HG02981 (cell line): ENCODE results near the gene PTPRU.
A peak's percentile ranks its signal among the peaks of the same experiment; 100 is the strongest.

Experiments used
- ATAC-seq: cut with Tn5 transposase; IDR thresholded peaks from one replicate; pipeline ENCODE4 v1.9.1; 2021; ENCODE audit warnings: mild to moderate bottlenecking, moderate library complexity; ENCODE audit not compliant: unreplicated experiment

Gene PTPRU

GRCh38 chr1:29235955-29236711, at the start of gene PTPRU:
Gene PTPRU, plus strand, starts transcription at chr1:29236522. Its CDS starts 123 bp downstream, at chr1:29236645.
- peak; percentile 65 for ATAC-seq

GRCh38 chr1:29186707-29187106, 49.6 kb upstream of the PTPRU start:
- ATAC-seq = no peak

- ATAC-seq = no peak
These were observed 45.6 kb upstream of the PTPRU start for GRCh38 chr1:29190718-29191117.

GRCh38 chr1:29193879-29194455, 42.4 kb upstream of the PTPRU start:
- ATAC-seq = no peak

GRCh38 chr1:29195881-29196291, 40.4 kb upstream of the PTPRU start:
- no peak for ATAC-seq

GRCh38 chr1:29196863-29197589, 39.3 kb upstream of the PTPRU start:
- no peak for ATAC-seq

- no peak for ATAC-seq
These were observed 38.8 kb upstream of the PTPRU start for GRCh38 chr1:29197590-29197924.

- ATAC-seq = no peak
These were observed 38.3 kb upstream of the PTPRU start for GRCh38 chr1:29197993-29198392.

GRCh38 chr1:29200906-29201594, 35.3 kb upstream of the PTPRU start:
- no peak for ATAC-seq

GRCh38 chr1:29201595-29202051, 34.7 kb upstream of the PTPRU start:
- ATAC-seq = no peak

GRCh38 chr1:29202053-29202452, 34.3 kb upstream of the PTPRU start:
- ATAC-seq = no peak

GRCh38 chr1:29202584-29203340, 33.6 kb upstream of the PTPRU start:
- ATAC-seq = peak; percentile 68

GRCh38 chr1:29208442-29208841, 27.9 kb upstream of the PTPRU start:
- no peak for ATAC-seq

GRCh38 chr1:29209173-29209572, 27.1 kb upstream of the PTPRU start:
- no peak for ATAC-seq

- no peak for ATAC-seq
These were observed 25.8 kb upstream of the PTPRU start for GRCh38 chr1:29210278-29211085.

- no peak for ATAC-seq
These were observed 25.0 kb upstream of the PTPRU start for GRCh38 chr1:29211086-29212030.

GRCh38 chr1:29213055-29213454, 23.3 kb upstream of the PTPRU start:
- ATAC-seq = no peak

GRCh38 chr1:29217633-29218032, 18.7 kb upstream of the PTPRU start:
- no peak for ATAC-seq

- no peak for ATAC-seq
These were observed 18.1 kb upstream of the PTPRU start for GRCh38 chr1:29218223-29218622.
